Coronary artery (tissue), 2 donors: Measurements from ENCODE around the gene HECTD4.

Experiments
- DNase-seq: peaks from one replicate; pipeline ENCODE4 v3.0.0-alpha.2; 2017; ENCODE audit warnings: low spot score
- H3K27ac ChIP-seq, 2 donors: fragments of 200-600 bp; sonication (generic); one replicate each; pipeline ENCODE4 v1.5.1; 2016 to 2019
- H3K4me3 ChIP-seq: fragments of 200-600 bp; sonication (generic); 2 replicates; pipeline ENCODE4 v1.5.1; 2016; ENCODE audit warnings: mild to moderate bottlenecking, moderate library complexity
- CTCF ChIP-seq: fragments of 200-600 bp; sonication (generic); IDR thresholded peaks from one replicate; pipeline ENCODE4 v1.5.1; 2019; ENCODE audit warnings: antibody characterized with exemption

The HECTD4 gene

GRCh38 chr12:112169161-112169872 is 212.9 kb downstream of the HECTD4 start:
- Histone ChIP-seq H3K27ac (no peak overlapping the region), H3K4me3 (no peak overlapping the region)
- DNase-seq = no peak
- TF ChIP-seq CTCF = no peak

DNA sequence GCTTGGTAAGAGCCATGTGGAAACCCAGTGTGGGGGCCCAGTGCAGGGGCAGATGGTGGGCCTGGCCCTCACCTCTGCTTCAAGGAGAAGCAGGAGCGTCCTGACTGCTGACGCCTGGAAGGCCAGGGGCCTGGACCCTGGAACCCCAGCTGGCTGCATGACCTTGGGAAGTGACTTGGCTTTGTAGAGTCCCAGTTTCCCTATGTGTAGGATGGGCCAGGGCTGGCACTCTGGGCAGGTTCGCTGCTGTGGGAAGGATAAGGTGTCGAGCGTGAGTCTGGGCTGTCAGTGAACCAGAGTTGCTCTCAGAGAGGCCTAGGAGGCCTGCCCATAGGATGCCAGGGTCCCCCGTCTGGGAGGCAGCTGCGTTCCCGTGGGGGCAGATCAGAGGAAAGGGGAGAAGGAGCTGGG is 213.7 kb downstream of the HECTD4 start:
- DNase-seq = no peak
- Histone ChIP-seq H3K27ac (no peak overlapping the region), H3K4me3 (no peak overlapping the region)
- no peak for TF ChIP-seq CTCF

DNA sequence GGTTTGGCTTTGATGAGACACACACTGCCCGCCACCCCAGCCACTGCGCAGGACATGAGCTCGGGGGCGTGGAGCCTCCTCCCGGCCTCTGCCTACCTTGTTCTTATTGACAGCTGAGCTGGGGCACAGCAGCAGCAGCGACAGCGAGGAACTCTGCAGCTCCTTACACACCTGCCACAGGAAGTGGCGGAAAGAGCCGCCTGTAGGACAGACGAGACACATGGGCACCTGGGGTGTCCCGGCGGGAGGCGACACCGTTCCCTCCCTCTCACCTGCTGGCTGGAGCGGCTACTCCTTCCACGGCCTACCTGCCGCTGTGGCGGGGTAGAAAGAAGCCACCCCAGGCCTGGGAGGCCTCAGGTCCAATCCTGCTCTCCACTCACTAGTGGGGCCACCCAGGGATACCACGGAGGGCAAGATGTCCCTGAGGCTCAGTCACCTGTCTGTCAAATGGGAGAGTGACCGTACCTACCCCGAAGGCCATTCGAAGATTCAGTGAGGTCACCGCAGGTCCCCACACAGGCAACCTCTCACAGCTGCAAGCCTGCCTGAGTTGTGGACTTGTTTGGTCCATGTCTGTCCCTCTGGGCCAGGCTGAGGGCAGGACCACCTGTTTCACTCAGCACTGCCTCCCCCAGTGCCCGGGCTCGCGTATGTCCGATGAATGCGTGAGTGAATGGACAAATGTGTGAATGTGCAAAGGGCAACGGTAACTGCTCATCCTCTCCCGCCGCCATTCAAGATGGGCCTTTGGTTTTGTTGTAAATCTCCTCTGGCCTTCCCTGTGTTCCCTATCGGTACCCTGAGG is 214.3 kb downstream of the HECTD4 start:
- H3K4me3 ChIP-seq = no peak overlapping the region
- no peak overlapping the region for H3K27ac ChIP-seq
- DNase-seq = no peak
- no peak for TF ChIP-seq CTCF

DNA sequence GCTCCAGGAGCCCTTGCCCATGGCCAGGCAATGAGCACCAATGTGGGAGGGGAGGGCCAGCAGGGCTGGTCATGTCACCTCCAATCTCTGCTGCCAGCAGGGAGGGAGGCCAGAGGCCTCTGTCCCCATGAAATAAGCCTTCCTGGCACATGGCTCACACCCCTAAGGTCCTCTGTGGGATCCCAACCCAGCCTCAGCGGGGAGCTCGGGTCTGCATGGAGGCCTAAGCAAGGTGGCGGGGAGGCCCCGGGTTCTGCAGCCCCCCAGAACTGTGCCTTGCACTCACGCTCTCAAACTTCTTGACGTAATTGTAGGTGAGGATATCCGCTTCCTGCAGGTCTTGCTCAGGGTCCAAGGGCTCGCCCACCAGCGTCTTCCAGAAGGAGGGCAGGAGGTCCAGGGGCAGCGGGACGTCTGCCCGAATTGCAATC is 215.2 kb downstream of the HECTD4 start:
- DNase-seq = no peak
- no peak for TF ChIP-seq CTCF
- H3K27ac ChIP-seq = no peak overlapping the region
- no peak overlapping the region for H3K4me3 ChIP-seq

DNA sequence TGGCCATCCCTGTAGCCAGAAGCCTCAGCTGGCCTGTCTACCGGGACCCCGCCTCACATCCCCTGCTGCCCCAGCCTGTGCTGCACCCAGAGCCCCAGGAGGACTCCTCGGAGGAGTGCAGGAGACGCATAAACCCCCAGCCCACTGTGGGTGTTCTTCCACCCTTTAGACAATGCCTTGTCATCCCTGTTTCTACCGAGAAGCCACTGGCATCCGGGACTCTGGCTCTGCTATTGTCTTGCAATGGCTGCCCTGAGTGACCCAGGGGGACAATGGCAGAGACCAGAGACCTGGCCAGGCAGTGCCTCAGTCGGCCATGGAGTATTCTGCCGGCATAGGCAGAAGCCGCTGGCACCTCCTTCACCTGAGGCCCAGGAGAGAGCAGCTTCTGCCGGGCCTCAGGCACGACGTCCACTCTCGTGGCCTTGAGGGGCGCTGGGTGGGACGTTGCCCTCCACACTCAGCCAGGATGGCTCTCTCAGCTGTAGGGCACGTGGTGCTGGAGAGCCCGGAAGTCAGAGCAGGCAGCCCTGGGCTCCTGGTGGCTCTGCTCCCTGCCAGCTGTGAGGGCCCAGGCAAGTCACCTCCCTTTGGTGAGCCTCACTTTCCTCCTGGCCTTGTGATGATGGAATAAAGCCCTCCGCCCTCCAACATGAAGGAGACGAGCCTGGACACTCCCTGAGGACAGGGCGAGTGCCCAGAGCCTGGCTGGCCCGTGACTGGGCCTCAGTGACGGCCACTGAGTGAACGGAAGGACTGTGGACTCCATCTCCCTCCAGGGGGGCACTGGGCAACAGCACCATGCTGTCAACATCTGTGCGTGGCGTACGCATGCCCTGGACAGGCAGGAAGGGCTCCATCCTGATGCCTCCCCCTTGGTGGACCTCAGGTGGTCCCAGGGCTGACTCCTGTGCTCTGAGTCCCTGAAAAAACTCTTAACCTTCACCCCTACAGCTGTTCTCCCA is 215.9 kb downstream of the HECTD4 start:
- Histone ChIP-seq H3K27ac (no peak overlapping the region), H3K4me3 (no peak overlapping the region)
- DNase-seq = peak; percentile 49
- TF ChIP-seq CTCF = no peak

DNA sequence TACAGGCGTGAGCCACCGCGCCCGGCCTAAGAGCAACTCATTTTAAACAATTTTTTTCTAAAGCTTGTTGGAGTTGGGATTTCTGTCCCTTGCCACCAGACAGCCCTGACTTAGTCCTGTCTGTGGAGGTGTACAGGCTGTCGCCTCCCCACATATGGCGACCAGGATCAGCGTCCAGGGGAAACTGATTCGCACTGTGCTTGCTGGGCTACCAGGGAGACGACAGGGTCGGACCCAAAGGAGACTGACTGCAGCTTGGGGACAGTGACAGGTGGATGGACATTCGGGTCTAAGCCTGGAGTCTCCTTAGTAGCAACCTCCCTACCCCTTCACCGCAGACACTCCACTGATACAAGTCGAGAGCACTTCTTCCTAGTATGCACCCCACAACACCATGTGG is 216.6 kb downstream of the HECTD4 start:
- no peak for TF ChIP-seq CTCF
- Histone ChIP-seq H3K4me3 (no peak overlapping the region), H3K27ac (no peak overlapping the region)
- peak; percentile 45 for DNase-seq
